Stomach smooth muscle (tissue), 2 donors: ENCODE data around the gene CNTRL.

Source experiments
- H3K27ac ChIP-seq: one replicate; pipeline ENCODE4 v1.7.0; 2013; ENCODE audit warnings: mild to moderate bottlenecking, low read length, inconsistent platforms
- H3K27me3 ChIP-seq, 2 donors: one replicate each; pipeline ENCODE4 v1.7.0; 2013; ENCODE audit warnings: low read length in 2 of 2; ENCODE audit not compliant: insufficient read depth in 2 of 2, control insufficient read depth in 1 of 2
- H3K36me3 ChIP-seq, 2 donors: one replicate each; pipeline ENCODE4 v1.7.0; 2013; ENCODE audit warnings: low read length in 2 of 2; ENCODE audit not compliant: control insufficient read depth in 2 of 2, insufficient read depth in 2 of 2
- H3K4me1 ChIP-seq: one replicate; pipeline ENCODE4 v1.7.0; 2013; ENCODE audit warnings: low read length; ENCODE audit not compliant: control insufficient read depth, insufficient read depth
- H3K4me3 ChIP-seq, 2 donors: one replicate each; pipeline ENCODE4 v1.7.0; 2013; ENCODE audit warnings: low read length in 2 of 2
- H3K9ac ChIP-seq, 2 donors: one replicate each; pipeline ENCODE4 v1.7.0; 2013; ENCODE audit warnings: low read length in 2 of 2, mild to moderate bottlenecking in 1 of 2
- H3K9me3 ChIP-seq, 2 donors: one replicate each; pipeline ENCODE4 v1.7.0; 2013; ENCODE audit warnings: low read length in 2 of 2; ENCODE audit not compliant: control insufficient read depth in 2 of 2
- donor health status: healthy.
- donor health status: Pancreatic carcinoma.

Gene CNTRL

DNA sequence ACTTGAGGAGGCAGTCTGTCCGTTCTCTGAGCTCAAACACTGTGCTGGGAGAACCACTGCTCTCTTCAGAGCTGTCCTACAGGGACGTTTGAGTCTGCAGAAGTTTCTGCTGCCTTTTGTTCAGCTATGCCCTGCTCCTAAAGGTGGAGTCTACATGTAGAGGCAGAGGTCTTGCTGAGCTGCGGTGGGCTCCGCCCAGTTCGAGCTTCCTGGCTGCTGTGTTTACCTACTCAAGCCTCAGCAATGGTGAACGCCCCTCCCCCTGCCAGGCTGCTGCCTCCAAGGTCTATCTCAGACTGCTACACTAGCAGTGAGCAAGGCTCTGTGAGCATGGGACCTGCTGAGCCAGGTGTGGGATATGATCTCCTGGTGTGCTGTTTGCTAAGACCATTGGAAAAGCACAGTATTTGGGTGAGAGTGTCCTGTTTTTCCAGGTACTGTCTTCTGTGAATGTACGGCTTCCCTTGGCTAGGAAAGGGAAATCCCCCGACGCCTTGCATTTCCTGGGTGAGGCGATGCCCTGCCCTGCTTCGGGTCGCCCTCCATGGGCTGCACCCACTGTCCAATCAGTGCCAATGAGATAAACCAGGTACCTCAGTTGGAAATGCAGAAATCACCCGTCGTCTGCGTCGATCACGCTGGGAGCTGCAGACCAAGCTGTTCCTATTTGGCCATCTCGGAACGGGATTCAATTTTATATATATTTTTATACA, 58.5 kb downstream of the CNTRL start:
- Histone ChIP-seq H3K27ac (no peak overlapping the region), H3K4me3 (no peak overlapping the region), H3K9me3 (no peaks in the 10 kb centered on the region), H3K9ac (no peak overlapping the region), H3K4me1 (no peaks in the 10 kb centered on the region), H3K27me3 (no peaks in the 10 kb centered on the region), H3K36me3 (peaks cover 0 to 5% of the 10 kb centered on the region in 2 donors)

GRCh38 chr9:121135642-121136041, 60.9 kb downstream of the CNTRL start:
- Histone ChIP-seq H3K27ac (no peak overlapping the region), H3K9ac (no peak overlapping the region), H3K36me3 (peaks cover 12 to 14% of the 10 kb centered on the region in 2 donors), H3K4me1 (no peaks in the 10 kb centered on the region), H3K9me3 (no peaks in the 10 kb centered on the region), H3K4me3 (no peak overlapping the region), H3K27me3 (no peaks in the 10 kb centered on the region)

DNA sequence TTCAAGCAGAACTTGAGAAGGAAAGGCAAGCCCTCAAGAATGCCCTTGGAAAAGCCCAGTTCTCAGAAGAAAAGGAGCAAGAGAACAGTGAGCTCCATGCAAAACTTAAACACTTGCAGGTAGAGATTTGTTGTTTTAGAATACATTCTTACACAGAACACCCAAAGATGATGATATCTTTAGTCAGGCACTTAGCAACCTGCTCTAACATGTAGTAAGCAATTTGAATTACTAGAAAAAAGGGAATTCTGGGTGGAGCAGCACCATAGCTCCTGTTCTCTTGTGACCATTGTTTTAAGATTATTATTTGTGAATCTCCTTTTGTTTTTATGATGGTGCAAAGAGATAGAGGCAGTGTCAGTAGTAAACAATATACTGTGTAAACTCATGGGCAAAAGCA, 63.8 kb downstream of the CNTRL start:
- H3K9ac ChIP-seq = no peak overlapping the region
- H3K9me3 ChIP-seq = no peaks in the 10 kb centered on the region
- H3K4me1 ChIP-seq = no peaks in the 10 kb centered on the region
- H3K36me3 ChIP-seq = peaks cover 23 to 35% of the 10 kb centered on the region in 2 donors
- no peak overlapping the region for H3K27ac ChIP-seq
- no peaks in the 10 kb centered on the region for H3K27me3 ChIP-seq
- no peak overlapping the region for H3K4me3 ChIP-seq

DNA sequence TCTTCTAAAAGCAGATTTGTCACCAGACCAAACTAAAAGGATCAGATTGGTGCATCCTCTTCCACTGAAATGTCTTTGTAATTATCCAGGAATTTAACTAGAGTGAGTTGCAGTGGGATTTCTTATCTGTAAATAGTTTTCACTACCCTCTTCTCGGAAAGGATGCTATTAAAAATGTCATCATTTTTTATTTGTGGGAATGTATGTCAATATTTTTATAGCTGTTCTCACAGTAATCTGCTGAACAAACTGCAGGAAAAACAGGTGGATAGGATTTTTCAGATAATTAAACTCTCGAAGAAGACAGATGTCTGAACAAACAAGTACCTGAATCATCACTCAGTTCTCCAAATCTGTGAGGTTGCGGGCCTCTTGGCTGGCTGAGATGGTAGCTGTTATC, 64.2 kb downstream of the CNTRL start:
- H3K27ac ChIP-seq = no peak overlapping the region
- H3K9me3 ChIP-seq = no peaks in the 10 kb centered on the region
- H3K4me1 ChIP-seq = no peaks in the 10 kb centered on the region
- H3K9ac ChIP-seq = no peak overlapping the region
- H3K36me3 ChIP-seq = peaks cover 26 to 39% of the 10 kb centered on the region in 2 donors
- H3K27me3 ChIP-seq = no peaks in the 10 kb centered on the region
- H3K4me3 ChIP-seq = no peak overlapping the region

DNA sequence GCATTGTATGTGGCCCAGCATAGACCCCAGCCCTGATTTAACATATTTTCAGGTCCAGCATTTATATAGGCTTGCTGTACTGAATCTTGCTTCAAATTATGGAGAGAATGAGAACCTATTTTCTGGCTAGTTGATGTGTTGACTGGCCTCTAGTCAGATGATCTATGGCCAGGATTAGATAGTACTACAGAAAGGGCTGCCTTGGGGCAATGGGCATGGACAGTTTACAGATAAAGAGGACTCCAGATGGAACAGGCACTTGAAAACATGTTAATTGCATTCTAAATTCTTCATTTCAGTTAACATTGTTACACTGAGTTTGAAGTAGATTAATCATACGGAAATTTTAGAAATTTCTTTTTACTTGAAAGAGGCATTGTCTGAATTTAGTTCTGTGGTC, 65.4 kb downstream of the CNTRL start:
- H3K27me3 ChIP-seq = no peaks in the 10 kb centered on the region
- H3K4me3 ChIP-seq = no peak overlapping the region
- no peaks in the 10 kb centered on the region for H3K9me3 ChIP-seq
- no peak overlapping the region for H3K9ac ChIP-seq
- no peaks in the 10 kb centered on the region for H3K4me1 ChIP-seq
- H3K27ac ChIP-seq = no peak overlapping the region
- H3K36me3 ChIP-seq = peaks cover 32 to 48% of the 10 kb centered on the region in 2 donors

GRCh38 chr9:121141306-121141705, 66.6 kb downstream of the CNTRL start:
- no peak overlapping the region for H3K27ac ChIP-seq
- no peaks in the 10 kb centered on the region for H3K4me1 ChIP-seq
- H3K4me3 ChIP-seq = no peak overlapping the region
- no peak overlapping the region for H3K9ac ChIP-seq
- no peaks in the 10 kb centered on the region for H3K9me3 ChIP-seq
- no peaks in the 10 kb centered on the region for H3K27me3 ChIP-seq
- H3K36me3 ChIP-seq = peaks cover 28 to 51% of the 10 kb centered on the region in 2 donors

GRCh38 chr9:121141706-121142105, 67.0 kb downstream of the CNTRL start:
- H3K27ac ChIP-seq = no peak overlapping the region
- no peaks in the 10 kb centered on the region for H3K4me1 ChIP-seq
- H3K36me3 ChIP-seq = peaks cover 32 to 52% of the 10 kb centered on the region in 2 donors
- H3K9ac ChIP-seq = no peak overlapping the region
- H3K4me3 ChIP-seq = no peak overlapping the region
- no peaks in the 10 kb centered on the region for H3K9me3 ChIP-seq
- H3K27me3 ChIP-seq = no peaks in the 10 kb centered on the region

DNA sequence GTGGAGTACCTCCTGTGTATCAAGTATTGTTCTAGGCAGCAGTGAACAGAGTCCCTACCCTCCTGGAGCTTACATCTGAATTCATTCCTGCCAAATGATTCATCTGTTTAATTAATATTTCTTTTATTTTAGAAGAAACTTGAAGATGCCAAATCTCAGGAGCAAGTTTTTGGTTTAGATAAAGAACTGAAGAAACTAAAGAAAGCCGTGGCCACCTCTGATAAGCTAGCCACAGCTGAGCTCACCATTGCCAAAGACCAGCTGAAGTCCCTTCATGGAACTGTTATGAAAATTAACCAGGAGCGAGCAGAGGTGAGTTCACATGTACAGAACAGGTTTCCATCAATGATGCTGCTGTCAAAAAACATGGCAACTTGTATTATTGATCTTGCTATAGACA, 69.0 kb downstream of the CNTRL start:
- Histone ChIP-seq H3K27ac (no peak overlapping the region), H3K4me1 (no peaks in the 10 kb centered on the region), H3K36me3 (peaks cover 42 to 57% of the 10 kb centered on the region in 2 donors), H3K9me3 (no peaks in the 10 kb centered on the region), H3K9ac (no peak overlapping the region), H3K4me3 (no peak overlapping the region), H3K27me3 (no peaks in the 10 kb centered on the region)

DNA sequence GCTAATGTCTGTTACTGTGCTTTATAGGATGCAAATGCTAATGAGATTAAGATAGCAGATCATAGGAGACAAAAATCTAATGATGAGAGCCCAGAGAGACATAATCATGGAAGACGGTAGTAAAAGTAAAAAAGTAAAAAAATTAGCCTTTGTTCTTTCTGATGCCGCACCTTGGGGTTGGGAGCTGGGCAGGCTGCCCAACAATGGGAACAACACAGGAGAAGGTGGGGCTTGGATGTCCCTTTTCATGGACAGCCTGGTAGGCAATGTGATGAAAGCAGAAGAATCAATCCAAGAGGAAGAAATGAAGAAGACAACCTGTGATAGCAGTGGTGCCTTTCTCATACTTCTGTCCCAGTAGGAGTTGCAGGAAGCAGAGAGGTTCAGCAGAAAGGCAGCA, 69.7 kb downstream of the CNTRL start:
- Histone ChIP-seq H3K27me3 (no peaks in the 10 kb centered on the region), H3K27ac (no peak overlapping the region), H3K36me3 (peaks cover 44 to 59% of the 10 kb centered on the region in 2 donors), H3K4me1 (no peaks in the 10 kb centered on the region), H3K9me3 (no peaks in the 10 kb centered on the region), H3K4me3 (no peak overlapping the region), H3K9ac (no peak overlapping the region)

GRCh38 chr9:121150188-121150587, 75.4 kb downstream of the CNTRL start:
- H3K9me3 ChIP-seq = no peaks in the 10 kb centered on the region
- no peak overlapping the region for H3K9ac ChIP-seq
- no peak overlapping the region for H3K27ac ChIP-seq
- no peaks in the 10 kb centered on the region for H3K27me3 ChIP-seq
- H3K36me3 ChIP-seq = peaks cover 37% of the 10 kb centered on the region in 2 donors
- no peak overlapping the region for H3K4me3 ChIP-seq
- H3K4me1 ChIP-seq = no peaks in the 10 kb centered on the region

DNA sequence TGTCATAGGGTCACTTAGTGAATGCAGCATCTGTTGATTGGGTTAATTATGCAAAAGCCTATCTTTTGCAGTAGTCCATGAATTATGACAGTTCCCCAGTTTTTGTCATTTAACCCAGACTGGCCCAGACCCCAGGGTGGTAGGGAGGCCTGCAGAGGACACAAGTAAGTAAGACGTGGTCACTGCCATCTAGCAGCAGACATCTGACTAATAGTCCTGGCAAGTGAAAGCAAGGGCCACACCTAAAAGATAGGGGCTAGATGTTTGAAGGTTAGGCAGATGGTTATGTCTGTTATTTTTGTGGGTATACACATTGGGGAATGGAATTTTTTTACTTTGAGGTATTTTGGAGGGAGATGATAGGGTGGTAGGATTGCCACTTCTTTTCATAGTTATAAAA, 78.9 kb downstream of the CNTRL start:
- Histone ChIP-seq H3K4me1 (no peaks in the 10 kb centered on the region), H3K27ac (no peak overlapping the region), H3K4me3 (no peak overlapping the region), H3K9ac (no peak overlapping the region), H3K27me3 (no peaks in the 10 kb centered on the region), H3K36me3 (peaks cover 31 to 35% of the 10 kb centered on the region in 2 donors), H3K9me3 (no peaks in the 10 kb centered on the region)
